GM23248 (cell line): ENCODE data around the gene ZNF441. TPM values are rescaled to one million over a fixed set of nuclear protein-coding genes. Genes with fewer than 3 reads are reported as not detected.
A peak's percentile ranks its signal among the peaks of the same experiment; 100 is the strongest.

Experiments used
- DNase-seq: peaks from one replicate; pipeline ENCODE4 v3.0.0-alpha.2; 2015
- H2AFZ ChIP-seq: fragments of 200-600 bp; sonication (generic); 2 replicates; pipeline ENCODE4 v1.6.1; 2016; ENCODE audit warnings: antibody characterized with exemption
- H3F3A ChIP-seq: fragments of 200-600 bp; sonication (generic); 2 replicates; pipeline ENCODE4 v1.6.1; 2016; ENCODE audit warnings: mild to moderate bottlenecking, antibody characterized with exemption, mixed run types; ENCODE audit not compliant: insufficient read depth
- H3K27ac ChIP-seq: fragments of 200-600 bp; sonication (generic); 2 replicates; pipeline ENCODE4 v1.5.1; 2016; ENCODE audit warnings: mild to moderate bottlenecking
- H3K27me3 ChIP-seq: fragments of 200-600 bp; sonication (generic); replicated peaks from 2 replicates; pipeline ENCODE4 v1.6.1; 2016; ENCODE audit warnings: mild to moderate bottlenecking; ENCODE audit not compliant: insufficient read depth
- H3K36me3 ChIP-seq: fragments of 200-600 bp; sonication (generic); 2 replicates; pipeline ENCODE4 v1.6.1; 2016; ENCODE audit warnings: low read depth, mild to moderate bottlenecking
- H3K4me1 ChIP-seq: fragments of 200-600 bp; sonication (generic); 2 replicates; pipeline ENCODE4 v1.6.1; 2016; ENCODE audit warnings: mild to moderate bottlenecking; ENCODE audit not compliant: insufficient read depth
- H3K4me2 ChIP-seq: fragments of 200-600 bp; sonication (generic); one replicate; pipeline ENCODE4 v1.6.1; 2016; ENCODE audit warnings: mild to moderate bottlenecking; ENCODE audit not compliant: unreplicated experiment
- H3K4me3 ChIP-seq: fragments of 200-600 bp; sonication (generic); 2 replicates; pipeline ENCODE4 v1.5.1; 2016; ENCODE audit warnings: mild to moderate bottlenecking
- H3K79me2 ChIP-seq: fragments of 200-600 bp; sonication (generic); 2 replicates; pipeline ENCODE4 v1.6.1; 2016; ENCODE audit warnings: mild to moderate bottlenecking; ENCODE audit not compliant: insufficient read depth
- H3K9ac ChIP-seq: fragments of 200-600 bp; sonication (generic); 2 replicates; pipeline ENCODE4 v1.6.1; 2016; ENCODE audit warnings: mild to moderate bottlenecking
- H3K9me2 ChIP-seq: fragments of 200-600 bp; sonication (generic); 2 replicates; pipeline ENCODE4 v1.6.1; 2016; ENCODE audit warnings: mixed run types, mild to moderate bottlenecking, moderate library complexity; ENCODE audit not compliant: insufficient read depth
- H3K9me3 ChIP-seq: fragments of 200-600 bp; sonication (generic); one replicate; pipeline ENCODE4 v1.6.1; 2017; ENCODE audit warnings: low read depth
- H4K20me1 ChIP-seq: fragments of 200-600 bp; sonication (generic); 2 replicates; pipeline ENCODE4 v1.6.0; 2016; ENCODE audit not compliant: insufficient read depth
- EZH2 ChIP-seq: fragments of 200-600 bp; sonication (generic); IDR thresholded peaks from 2 replicates; pipeline ENCODE4 v1.6.1; 2018; ENCODE audit warnings: antibody characterized with exemption, mild to moderate bottlenecking; ENCODE audit not compliant: insufficient read depth, poor library complexity, severe bottlenecking
- EZH2phosphoT487 ChIP-seq: fragments of 200-600 bp; sonication (generic); IDR thresholded peaks from 2 replicates; pipeline ENCODE4 v1.6.1; 2018; ENCODE audit warnings: antibody characterized with exemption, moderate library complexity, mild to moderate bottlenecking, low read depth; ENCODE audit not compliant: insufficient read depth
- WGBS, 2 experiments: methylation state at CpG; one replicate each; pipeline ENCODE4 v1.1.6; 2015 to 2017; ENCODE audit warnings: low lambda C conversion rate in 2 of 2, low coverage in 1 of 2; ENCODE audit errors: missing lambda C conversion rate in 2 of 2; 5-methylcytosine and 5-hydroxymethylcytosine counted together
- in situ Hi-C: fragments of 300-500 bp; cut with MboI; formaldehyde crosslinking; loops from 2 replicates; pipeline ENCODE4 v1.15.0; 2020
- polyA plus RNA-seq: library from polyadenylated mRNA; unstranded; fragments of >200 nt; fragmentation: Nextera tagmentation; extraction: Ambion mirVana; gene quantifications from 2 replicates; pipeline ENCODE4 v1.2.1, GENCODE V29; 2016
- total RNA-seq: library from RNA; depleted of rRNA; stranded (reverse); fragments of >200 nt; shearing (Covaris generic); gene quantifications from 2 replicates; pipeline ENCODE4 v1.2.3, GENCODE V29; 2014

The ZNF441 gene
- total and polyA plus RNA-seq, 2 experiments from 2014 or later: 3.6 to 6.5 TPM

GRCh38 chr19:11756965-11757364, 9.8 kb upstream of the ZNF441 start:
- no peak for DNase-seq
- H3K4me2 ChIP-seq: no peak overlapping the region
- H3K9me2 ChIP-seq: no peaks in the 10 kb centered on the region
- no peaks in the 10 kb centered on the region for H3K9me3 ChIP-seq
- in situ Hi-C loops: no loop called here
- H4K20me1 ChIP-seq: no peaks in the 10 kb centered on the region
- no peak overlapping the region for H3K9ac ChIP-seq
- no peak overlapping the region for H2AFZ ChIP-seq
- H3K4me1 ChIP-seq: no peaks in the 10 kb centered on the region
- no peaks in the 10 kb centered on the region for H3K27me3 ChIP-seq
- no peak overlapping the region for H3K4me3 ChIP-seq
- H3F3A ChIP-seq: no peaks in the 10 kb centered on the region
- H3K36me3 ChIP-seq: no peaks in the 10 kb centered on the region
- no peaks in the 10 kb centered on the region for H3K79me2 ChIP-seq
- no peak overlapping the region for H3K27ac ChIP-seq
- 16% methylated on average over 1 of the region's 1 CpG for WGBS, 2 experiments
- TF ChIP-seq EZH2 (no peak), EZH2phosphoT487 (no peak)

GRCh38 chr19:11759805-11760204, 7.0 kb upstream of the ZNF441 start:
- no peak overlapping the region for H2AFZ ChIP-seq
- no peak overlapping the region for H3K4me3 ChIP-seq
- no peak for DNase-seq
- H3K4me2 ChIP-seq: no peak overlapping the region
- H3K9me3 ChIP-seq: no peaks in the 10 kb centered on the region
- no peaks in the 10 kb centered on the region for H4K20me1 ChIP-seq
- no peaks in the 10 kb centered on the region for H3F3A ChIP-seq
- no peak overlapping the region for H3K27ac ChIP-seq
- in situ Hi-C loops: no loop called here
- no peaks in the 10 kb centered on the region for H3K79me2 ChIP-seq
- WGBS, 2 experiments: 49 to 56% methylated on average over 7 of the region's 7 CpGs
- no peaks in the 10 kb centered on the region for H3K27me3 ChIP-seq
- H3K36me3 ChIP-seq: no peaks in the 10 kb centered on the region
- H3K4me1 ChIP-seq: no peaks in the 10 kb centered on the region
- TF ChIP-seq EZH2phosphoT487 (no peak), EZH2 (no peak)
- no peaks in the 10 kb centered on the region for H3K9me2 ChIP-seq
- no peak overlapping the region for H3K9ac ChIP-seq

- in situ Hi-C loops: no loop called here
- Histone ChIP-seq H3F3A (no peaks in the 10 kb centered on the region), H2AFZ (no peak overlapping the region), H3K4me3 (no peak overlapping the region), H3K9me3 (no peaks in the 10 kb centered on the region), H4K20me1 (no peaks in the 10 kb centered on the region), H3K36me3 (no peaks in the 10 kb centered on the region), H3K9me2 (no peaks in the 10 kb centered on the region), H3K27ac (no peak overlapping the region), H3K79me2 (peaks cover 10% of the 10 kb centered on the region), H3K4me1 (peaks cover 2% of the 10 kb centered on the region), H3K27me3 (no peaks in the 10 kb centered on the region), H3K4me2 (no peak overlapping the region), H3K9ac (no peak overlapping the region)
- TF ChIP-seq EZH2phosphoT487 (no peak), EZH2 (no peak)
- 54 to 55% methylated on average over 3 of the region's 3 CpGs for WGBS, 2 experiments
- no peak for DNase-seq
Measured at GRCh38 chr19:11763117-11763516, 3.7 kb upstream of the ZNF441 start.

- no peaks in the 10 kb centered on the region for H3K9me2 ChIP-seq
- no peak overlapping the region for H3K4me3 ChIP-seq
- H3K36me3 ChIP-seq: no peaks in the 10 kb centered on the region
- TF ChIP-seq EZH2phosphoT487: no peak
- TF ChIP-seq EZH2: no peak
- WGBS, 2 experiments: 60 to 85% methylated on average over 1 of the region's 1 CpG
- no peaks in the 10 kb centered on the region for H3K9me3 ChIP-seq
- no peak overlapping the region for H2AFZ ChIP-seq
- no peak overlapping the region for H3K4me2 ChIP-seq
- H4K20me1 ChIP-seq: no peaks in the 10 kb centered on the region
- DNase-seq: no peak
- no peak overlapping the region for H3K27ac ChIP-seq
- peaks cover 15% of the 10 kb centered on the region for H3K79me2 ChIP-seq
- in situ Hi-C loops: no loop called here
- no peak overlapping the region for H3K9ac ChIP-seq
- H3K27me3 ChIP-seq: no peaks in the 10 kb centered on the region
- H3K4me1 ChIP-seq: peaks cover 6% of the 10 kb centered on the region
- H3F3A ChIP-seq: no peaks in the 10 kb centered on the region
Measured at GRCh38 chr19:11763611-11764010, 3.2 kb upstream of the ZNF441 start.

- peak overlapping the region; percentile 91 for H3K4me2 ChIP-seq
- no peak for TF ChIP-seq EZH2phosphoT487
- TF ChIP-seq EZH2: no peak
- no peaks in the 10 kb centered on the region for H3K27me3 ChIP-seq
- DNase-seq: peak; percentile 76
- H3F3A ChIP-seq: no peaks in the 10 kb centered on the region
- in situ Hi-C loops: no loop called here
- H3K4me3 ChIP-seq: peak overlapping the region; percentile 76
- H4K20me1 ChIP-seq: no peaks in the 10 kb centered on the region
- H3K36me3 ChIP-seq: no peaks in the 10 kb centered on the region
- H2AFZ ChIP-seq: peak overlapping the region; percentile 97
- H3K9me3 ChIP-seq: no peaks in the 10 kb centered on the region
- H3K4me1 ChIP-seq: peaks cover 6% of the 10 kb centered on the region
- 3 to 4% methylated on average over 17 to 20 of the region's 20 CpGs for WGBS, 2 experiments
- H3K79me2 ChIP-seq: peaks cover 46% of the 10 kb centered on the region
- peak overlapping the region; percentile 91 for H3K27ac ChIP-seq
- H3K9ac ChIP-seq: peak overlapping the region; percentile 98
- H3K9me2 ChIP-seq: no peaks in the 10 kb centered on the region
Measured at GRCh38 chr19:11767633-11768133, 883 bp downstream of the ZNF441 start.
